ENCODE results near the gene ABCG1. TPM values are rescaled to one million over a fixed set of nuclear protein-coding genes. Genes with fewer than 3 reads are reported as not detected.

Gene ABCG1
- total RNA-seq, 1 donor from 2014 or later = 6.3 TPM

DNA sequence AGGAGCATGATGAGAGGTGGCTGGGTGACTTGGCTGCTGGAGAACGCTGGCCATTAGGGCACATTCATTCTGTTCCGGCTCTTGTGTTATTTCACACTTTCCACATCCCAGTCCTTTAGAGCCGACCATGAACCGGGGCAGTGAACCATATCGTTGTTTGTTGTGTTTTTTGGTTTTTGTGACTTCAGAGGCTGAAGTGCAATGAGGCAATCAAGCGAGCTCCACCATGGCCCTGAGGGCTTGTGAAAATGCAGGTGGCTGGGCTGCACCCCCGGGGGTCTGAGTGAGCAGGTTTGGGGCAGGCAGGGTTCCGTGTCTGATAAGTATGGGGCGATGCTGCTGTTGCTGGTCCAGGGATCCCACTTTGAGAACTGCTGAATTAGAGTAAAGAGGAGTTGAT lies 23.7 kb downstream of the ABCG1 start:
- intact Hi-C loops (cut with DNase I) = no loop called here
- no peak for DNase-seq (ENCODE audit: low spot score)

DNA sequence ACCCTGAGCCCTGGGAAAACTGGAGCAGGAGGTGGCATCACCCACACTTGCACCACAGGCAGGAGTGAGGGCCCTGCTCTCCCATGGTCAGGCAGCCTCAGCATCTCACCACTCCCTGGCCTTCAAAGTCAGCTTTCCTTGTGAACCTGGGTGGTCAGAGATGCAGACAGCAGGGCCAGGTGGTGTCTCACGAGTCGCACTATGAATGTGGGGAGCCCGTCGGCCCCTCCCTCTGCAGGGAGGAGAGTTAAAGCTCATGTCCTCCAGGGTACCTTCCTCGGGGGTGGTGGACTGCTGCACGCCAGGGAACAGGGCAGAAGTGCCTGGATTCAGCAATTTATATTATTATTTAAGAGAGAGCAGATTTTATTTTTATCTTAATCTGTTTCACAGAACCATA lies 24.1 kb downstream of the ABCG1 start:
- intact Hi-C loops (cut with DNase I) = no loop called here
- no peak for DNase-seq (ENCODE audit: low spot score)

DNA sequence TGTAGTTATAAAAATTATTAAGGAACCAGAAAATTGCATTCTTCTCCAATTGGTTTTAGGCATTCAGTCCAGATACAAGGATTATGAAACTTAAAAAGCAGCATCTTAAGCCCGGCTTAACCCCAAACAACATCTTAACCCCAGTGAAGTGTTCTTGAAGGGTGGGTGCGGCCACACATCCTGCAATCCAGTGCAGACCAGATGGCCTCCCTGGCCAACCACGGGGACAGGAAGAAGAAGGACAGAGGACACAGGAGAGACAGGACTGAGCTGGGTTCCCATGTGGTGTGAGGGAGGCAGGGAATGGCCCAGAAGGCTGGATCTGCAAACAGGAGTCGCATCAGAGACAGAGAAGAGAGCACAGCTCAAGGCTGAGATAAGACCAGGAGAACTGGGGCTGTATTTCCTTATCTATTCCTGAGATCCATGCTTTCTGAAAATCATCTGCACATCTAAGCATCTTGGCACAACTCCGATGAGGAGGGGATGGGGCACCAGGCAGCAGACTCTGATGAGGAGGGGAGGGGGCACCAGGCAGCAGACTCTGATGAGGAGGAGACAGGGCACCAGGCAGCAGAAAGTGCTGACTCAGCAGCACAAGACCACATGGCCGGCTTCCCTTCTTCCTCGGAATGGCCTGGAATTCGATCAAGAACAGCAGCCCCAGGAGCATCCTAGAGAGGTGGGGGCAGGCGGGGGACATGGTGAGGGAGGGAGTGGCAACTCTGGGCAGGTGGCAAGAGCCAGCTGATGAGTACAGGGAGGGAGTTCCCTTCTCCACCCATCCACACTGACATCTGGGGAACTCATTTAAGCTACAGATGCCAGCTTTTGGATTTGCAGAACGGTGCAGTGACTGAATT lies 26.6 kb downstream of the ABCG1 start:
- intact Hi-C loops (cut with DNase I) = no loop called here
- no peak for DNase-seq (ENCODE audit: low spot score)

DNA sequence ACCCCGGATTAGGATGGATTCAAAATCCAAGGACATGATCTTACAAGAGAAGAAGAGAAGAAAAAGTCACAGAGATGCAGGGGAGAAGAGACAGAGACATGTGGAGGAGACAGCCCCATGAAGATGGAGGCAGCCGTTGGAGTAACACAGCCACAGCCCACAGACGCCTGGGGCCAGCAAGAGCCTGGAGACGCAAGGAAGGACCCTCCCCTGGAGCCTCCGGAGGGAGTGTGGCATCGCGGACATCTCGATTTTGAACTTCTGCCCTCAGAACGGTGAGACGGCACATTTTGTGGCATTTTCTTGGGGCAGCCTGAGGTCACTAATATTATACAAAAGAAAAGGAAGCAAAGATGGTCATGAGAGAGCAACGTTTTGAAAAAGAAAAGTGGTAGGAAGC lies 28.8 kb downstream of the ABCG1 start:
- no peak for DNase-seq (ENCODE audit: low spot score)
- intact Hi-C loops (cut with DNase I) = no loop called here

DNA sequence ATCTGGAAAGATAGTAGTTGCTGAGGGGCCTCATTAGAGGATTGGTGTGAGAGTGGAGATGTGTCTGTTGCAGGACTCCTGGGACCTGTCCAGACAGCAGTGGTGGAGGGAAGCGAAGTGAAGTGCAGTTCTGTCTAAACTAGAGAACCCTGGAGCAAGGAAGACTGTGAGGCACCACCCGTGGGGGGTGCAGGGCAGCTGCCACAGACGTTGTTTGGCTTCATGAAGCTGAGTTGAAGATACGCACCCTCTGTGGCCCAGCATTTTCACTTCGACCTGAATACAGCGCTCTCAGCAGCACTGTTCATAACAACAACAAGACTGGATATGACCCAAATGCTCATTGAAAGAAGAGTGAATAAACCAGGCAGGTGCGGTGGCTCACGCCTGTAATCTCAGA lies 29.3 kb downstream of the ABCG1 start:
- intact Hi-C loops (cut with DNase I) = no loop called here
- DNase-seq (ENCODE audit: low spot score) = no peak

DNA sequence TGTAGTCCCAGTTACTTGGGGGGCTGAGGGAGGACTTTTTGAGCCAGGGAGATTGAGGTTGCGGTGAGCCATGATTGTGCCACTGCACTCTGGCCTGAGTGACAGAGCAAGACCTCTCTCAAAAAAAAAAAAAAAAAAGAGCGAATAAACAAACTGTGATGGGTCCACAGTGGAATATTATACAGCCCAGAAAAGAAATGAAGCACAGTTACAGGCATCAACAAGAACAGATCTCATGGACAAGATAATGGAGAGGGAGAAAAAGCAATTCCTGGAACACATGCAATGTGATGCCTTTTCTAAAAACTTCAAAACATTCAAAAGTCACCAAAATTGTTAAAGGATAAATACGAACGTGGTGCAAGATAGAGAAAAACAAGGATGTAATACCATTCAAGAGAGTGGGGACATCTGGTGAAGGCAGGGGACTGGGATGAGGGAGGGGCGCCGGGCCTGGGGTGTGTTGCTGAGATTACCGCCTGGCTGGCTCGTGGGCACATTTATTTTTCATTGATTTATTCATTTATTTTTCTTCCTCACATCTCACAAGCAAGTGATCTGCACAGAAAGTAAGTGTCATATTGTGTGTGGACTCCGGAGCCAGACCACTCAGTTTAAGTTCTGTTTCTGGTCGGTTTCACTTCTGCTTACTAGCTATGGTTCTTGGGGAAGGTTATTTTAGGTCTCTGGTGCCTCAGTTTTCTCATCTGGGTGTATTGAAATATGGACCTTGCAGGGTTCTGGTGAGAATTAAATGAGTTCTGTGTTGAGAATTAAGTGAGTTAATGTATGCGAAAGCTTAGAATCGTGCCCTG lies 30.1 kb downstream of the ABCG1 start:
- DNase-seq (ENCODE audit: low spot score) = no peak
- intact Hi-C loops (cut with DNase I) = no loop called here

DNA sequence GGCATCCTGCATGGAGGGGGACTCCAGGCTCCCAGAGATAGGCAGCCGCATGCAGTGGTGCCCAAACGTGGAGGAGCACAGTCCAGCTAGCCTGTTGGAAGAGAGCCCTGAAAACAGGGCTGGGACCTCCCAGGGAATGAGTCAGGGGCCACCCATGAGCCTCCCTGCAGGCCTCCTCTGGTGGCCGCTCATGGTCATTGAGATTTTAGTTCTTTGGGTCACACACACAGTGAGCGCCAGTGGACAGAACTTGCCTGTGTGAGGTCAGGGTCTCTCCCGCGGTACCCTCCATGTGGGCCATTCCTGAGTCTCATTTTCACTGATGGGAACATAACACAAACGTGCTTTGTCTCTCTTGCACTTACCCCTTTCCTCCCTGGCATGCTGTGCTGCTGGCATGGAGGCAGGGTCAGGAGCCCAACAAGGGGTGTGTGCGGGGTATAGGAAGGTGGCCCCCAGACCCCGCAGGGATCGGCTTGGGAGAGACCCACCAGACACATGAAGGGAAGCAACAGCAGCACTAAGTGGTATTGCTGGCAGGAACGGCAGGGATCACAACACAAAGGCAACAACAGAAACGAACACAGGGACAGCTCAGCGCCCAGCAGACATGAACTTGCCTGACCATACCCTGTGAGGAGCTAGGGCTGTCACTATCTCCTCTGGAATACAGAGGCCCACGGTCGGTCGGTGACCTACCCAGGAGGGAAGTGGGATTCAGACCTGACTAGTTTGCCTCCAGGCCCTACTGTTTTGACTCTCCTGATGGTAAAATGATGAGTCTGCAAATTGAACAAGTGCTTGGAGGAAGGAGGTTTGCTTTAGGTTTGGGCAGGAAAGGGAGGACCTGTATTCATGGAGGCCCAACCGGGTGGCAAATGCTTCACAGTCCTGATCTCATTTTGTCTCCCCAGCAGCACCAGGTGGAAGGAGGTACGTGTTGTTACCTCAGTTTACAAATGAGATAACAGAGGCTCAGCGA lies 31.8 kb downstream of the ABCG1 start:
- no peak for DNase-seq (ENCODE audit: low spot score)
- intact Hi-C loops (cut with DNase I) = no loop called here

DNA sequence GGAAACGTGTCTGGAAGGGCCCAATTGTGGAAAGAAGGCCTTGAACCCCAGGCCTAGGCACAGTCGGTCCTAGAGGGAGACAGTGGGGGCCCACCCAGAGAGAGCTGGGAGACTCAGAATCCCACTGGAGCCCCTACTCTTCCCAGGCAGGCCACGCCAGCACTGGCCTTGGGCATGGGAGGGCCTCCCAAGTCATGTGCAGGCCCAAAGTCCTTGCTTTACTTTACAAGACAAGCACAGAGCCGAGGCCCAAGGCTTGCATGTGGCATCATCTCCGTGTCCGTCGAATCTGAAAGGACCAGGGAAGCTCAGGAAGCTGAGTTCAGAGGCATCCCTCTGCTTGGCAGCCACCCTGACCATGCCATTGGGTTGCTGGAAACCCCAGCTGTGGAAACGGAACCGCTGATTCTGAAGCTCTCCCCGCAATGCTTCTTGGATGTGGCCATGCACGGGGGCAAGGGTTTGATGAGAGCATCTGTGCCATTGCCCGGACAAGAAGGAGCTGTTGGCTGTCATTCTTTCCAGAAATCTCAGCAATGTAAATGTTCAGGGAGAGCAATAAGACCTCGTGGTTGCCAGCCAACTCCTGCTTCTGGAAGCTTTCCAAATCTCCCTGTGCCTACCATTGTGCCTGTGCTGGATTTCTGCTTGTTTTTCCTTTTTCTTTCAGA lies 32.8 kb downstream of the ABCG1 start:
- intact Hi-C loops (cut with DNase I) = no loop called here
- DNase-seq (ENCODE audit: low spot score) = no peak

DNA sequence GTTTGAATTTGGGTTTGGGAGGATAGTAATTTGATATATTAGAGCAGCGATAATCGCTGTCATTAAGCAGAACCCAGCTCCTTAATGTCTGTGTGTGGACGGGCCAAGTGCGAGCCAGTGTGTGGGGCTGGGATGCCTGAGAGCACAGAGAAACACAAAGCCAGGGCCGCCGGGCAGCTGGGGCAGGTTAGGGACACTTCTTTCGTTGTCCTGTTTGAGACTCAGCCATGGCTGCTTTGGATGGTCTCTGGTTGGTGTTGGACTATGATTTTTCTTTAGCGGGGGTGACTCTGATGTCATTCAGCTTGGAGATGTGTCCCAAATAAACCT lies 33.4 kb downstream of the ABCG1 start:
- intact Hi-C loops (cut with DNase I) = no loop called here
- DNase-seq (ENCODE audit: low spot score) = no peak

DNA sequence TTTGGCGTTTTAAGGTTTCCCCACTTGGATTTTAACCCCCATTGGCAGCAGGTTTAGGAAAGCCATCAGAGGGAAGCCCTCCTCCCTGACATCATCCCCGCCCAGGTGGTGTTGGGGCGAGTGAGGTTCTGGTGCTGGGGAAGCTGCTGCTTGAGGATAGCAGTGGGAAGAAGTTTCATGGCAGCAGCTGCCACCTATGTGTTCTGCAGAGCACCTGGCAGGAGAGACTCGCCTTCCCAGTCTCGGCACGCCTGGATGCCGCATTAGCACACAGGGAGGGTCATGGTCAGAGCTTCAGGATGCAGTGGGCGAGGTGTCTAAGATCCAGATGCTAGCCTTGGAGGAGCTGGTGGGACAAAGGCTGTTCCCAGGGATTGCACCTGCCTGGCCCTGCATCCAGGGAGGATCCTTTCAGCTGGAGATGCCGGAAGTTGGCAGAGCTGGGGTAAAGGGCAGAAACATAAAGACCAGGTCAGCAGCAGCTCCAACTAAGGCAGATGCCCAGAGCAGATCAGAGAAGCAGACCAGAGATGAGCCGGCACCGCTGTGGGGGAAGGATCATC lies 33.9 kb downstream of the ABCG1 start:
- intact Hi-C loops (cut with DNase I) = no loop called here
- DNase-seq (ENCODE audit: low spot score) = no peak

DNA sequence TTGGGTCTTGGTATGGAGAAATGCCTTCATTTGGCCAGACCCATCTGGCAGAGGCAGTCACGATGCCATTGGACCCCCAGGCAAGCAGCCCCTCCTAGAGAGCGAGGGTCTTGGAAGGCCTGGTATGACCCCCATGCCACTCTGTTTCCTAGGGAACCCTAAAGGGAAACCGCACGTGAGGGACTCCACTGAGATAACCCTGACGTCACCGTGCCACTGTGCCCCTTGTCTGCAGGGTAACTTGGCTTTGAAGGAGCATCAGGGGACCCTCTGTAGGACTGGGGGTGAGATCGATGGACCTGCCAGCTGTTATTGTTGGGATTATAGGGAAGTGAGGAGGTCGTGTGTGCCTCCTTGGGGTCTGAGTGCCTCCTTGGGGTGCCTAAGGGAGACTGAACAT lies 34.5 kb downstream of the ABCG1 start:
- intact Hi-C loops (cut with DNase I) = no loop called here
- DNase-seq (ENCODE audit: low spot score) = no peak

DNA sequence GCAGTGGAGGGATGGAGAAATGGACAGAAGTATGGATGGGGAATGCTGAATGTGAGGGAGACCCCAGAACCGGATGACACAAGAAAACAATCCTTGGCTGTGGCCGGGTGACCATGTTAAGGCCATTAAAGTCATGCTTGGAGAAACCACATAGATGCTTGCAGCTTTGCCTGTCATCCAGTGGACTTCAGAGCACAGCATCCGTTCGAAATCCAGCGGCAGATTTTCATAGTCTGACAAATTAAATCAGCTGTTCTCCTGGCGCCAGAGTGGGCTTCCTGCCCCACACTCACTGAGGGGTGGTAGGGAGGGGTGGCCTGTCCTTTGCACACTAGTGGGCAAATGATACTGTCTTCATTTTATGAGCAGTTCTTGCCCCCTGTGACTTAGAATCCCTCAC lies 35.1 kb downstream of the ABCG1 start:
- DNase-seq (ENCODE audit: low spot score) = no peak
- intact Hi-C loops (cut with DNase I) = no loop called here

DNA sequence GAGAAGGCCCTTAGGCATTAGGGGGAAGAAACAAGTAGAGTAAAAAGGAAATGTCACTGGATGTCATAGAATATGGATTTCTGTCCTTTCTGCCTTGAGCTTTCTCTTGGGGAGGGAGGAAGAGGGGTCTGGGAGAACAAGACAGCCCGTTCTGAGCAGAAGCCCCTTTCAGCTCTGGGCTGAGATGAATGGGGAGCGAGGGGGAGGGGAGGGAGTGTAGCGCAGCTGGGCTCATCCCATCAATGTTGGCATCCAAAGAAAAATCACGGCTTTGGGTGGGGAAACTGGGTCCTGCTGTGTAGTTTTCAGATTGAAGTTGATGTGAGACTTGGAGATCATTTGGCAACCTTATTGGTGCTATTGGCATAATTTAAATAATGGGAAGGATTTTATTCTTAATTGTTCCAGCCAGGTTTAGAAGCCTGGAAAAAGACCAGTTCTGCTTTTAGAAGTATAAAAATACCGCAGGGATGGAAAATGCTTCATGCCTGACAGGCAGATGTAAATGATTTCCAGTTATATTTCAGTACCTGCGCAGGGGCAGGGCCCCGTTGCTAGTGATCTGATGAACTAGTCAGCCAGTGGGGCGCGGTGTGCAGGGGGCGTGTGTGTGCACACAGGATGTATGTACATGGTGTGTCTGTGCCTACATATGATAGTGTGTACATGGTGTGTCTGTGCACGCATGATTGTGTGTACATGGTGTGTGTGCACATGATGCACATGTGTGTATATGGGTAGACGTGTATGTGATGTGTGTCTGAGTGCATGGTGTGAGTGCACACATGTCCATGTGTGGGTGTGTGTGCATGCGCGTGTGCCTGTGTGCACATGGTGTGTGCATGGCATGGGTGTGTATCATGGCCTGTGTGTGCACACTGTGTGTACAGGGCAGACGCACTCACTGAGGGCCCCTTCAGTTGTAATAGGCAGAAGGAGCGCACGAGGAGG lies 36.0 kb downstream of the ABCG1 start:
- no peak for DNase-seq (ENCODE audit: low spot score)
- intact Hi-C loops (cut with DNase I) = loop anchor here (5.0 kb wide), 1 partner anchor 108 kb away; no protein-coding TSS in a partner anchor

DNA sequence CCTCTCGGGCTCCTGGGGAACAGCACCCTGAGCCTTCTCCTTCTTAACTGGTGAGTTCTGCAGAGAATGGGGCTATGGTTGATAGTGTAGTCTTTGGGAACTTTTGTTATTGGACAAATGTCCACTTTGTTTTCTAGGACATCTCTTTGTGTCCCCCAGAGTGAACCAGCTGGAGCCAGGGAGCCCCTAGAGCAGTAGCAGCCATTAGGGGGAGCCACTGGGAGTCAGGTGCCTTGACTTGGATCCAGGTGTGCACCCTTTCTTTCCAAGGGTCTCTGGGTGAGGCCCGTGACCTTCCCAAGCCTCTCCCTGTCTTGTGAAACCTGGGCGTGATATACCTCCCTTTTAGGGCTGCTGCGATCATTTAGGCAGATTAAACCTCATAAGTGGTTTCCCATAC lies 36.9 kb downstream of the ABCG1 start:
- no peak for DNase-seq (ENCODE audit: low spot score)
- intact Hi-C loops (cut with DNase I) = loop anchor here (2.0 to 5.0 kb wide), 2 partner anchors 15 to 109 kb away; no protein-coding TSS in a partner anchor

DNA sequence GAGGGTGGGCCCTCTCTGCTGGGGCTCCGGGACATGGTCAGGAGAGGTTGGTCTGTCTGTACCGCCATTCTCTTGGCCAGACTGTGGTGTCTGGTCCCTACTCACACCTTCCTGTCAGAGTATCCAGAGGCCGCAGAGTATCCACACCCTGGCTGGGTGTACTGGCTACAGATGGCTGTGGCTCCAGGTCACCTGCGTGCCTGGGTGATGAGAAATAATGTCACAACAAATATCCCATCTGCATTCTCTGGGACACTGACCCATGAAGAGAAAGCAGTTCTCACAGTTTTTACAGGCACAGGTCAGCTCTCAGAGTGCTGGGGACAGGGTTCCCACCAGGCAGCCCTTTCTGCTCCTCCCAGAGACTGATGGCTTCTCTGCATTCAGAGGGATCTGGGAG lies 37.4 kb downstream of the ABCG1 start:
- intact Hi-C loops (cut with DNase I) = loop anchor here (2.0 to 5.0 kb wide), 2 partner anchors 16 to 109 kb away; no protein-coding TSS in a partner anchor
- DNase-seq (ENCODE audit: low spot score) = no peak

DNA sequence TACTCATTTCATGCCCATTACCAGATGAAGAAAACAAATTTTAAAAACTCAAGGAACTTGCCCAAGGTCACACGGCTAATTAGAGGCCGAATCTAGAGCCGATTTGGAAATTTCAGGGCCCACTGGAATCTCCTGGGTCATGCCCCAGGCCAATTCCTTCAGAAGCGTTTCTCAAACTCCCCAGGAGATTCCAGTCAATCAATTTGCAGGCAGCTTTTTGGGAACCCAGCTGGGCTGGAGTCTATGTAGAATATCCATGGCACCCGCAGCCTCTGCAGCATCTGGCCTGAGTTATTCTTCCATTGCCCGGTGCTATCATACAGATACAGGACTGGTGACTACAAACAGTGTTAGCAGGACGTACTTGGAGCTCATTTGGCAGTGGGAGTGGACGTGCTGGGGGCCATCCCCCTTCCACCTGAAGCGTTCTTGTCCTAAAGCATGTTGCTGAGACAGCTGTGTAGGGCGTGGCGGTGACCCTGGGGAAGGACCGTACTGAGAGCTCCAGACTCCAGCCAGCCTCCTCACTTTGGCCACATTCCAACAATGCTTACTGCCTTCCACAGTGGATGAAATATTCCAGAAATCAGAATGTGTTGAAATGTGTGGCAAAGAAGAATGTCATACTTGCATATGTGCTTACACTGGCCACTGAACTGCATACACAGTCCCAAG lies 38.3 kb downstream of the ABCG1 start:
- intact Hi-C loops (cut with DNase I) = loop anchor here (2.0 to 5.0 kb wide), 2 partner anchors 16 to 110 kb away; no protein-coding TSS in a partner anchor
- no peak for DNase-seq (ENCODE audit: low spot score)
